Activated CD8-positive, alpha-beta memory T cell treated with anti-CD3 and anti-CD28 coated beads for 48 hours (primary cell): Measurements from ENCODE around the gene CNIH4.
"Not testable (repeated sequence)": the region's sequence is repeated elsewhere in the genome, so short reads cannot be mapped to it uniquely, and the experiment has no call there.

ENCODE experiments used
- DNase-seq, 3 experiments: peaks; one replicate each; pipeline ENCODE4 v3.0.0-alpha.2; 2020; ENCODE audit warnings: low read depth in 2 of 3, low spot score in 2 of 3

CNIH4 gene

GRCh38 chr1:224399887-224400286 lies 43.2 kb downstream of the CNIH4 start:
- DNase-seq, result no peak

DNA sequence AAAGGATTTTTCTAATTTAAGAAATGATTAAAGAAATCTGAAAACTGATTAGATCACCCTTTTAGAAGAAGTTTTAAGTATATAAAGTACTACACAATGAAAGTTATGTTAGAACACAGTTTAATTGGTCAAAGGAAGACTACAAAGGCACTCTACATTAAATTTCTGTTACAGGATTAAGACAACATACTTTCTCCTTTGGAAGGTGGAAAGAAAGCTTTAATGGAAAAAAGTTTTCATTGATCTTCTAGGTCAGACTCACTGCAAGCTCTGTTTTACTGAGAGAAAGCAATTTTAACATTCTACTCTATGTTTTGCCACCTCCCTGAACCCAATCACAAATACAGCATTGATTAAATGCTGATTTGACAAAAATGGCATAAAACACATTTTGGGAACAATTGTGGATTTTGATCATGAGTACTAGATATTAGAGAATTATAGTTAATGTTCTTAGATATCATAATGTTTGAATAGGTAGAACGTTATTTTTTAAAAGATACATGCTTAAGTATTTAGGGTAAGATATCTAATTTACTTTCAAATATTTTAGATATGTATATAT lies 45.9 kb downstream of the CNIH4 start:
- DNase-seq, result no peak

DNA sequence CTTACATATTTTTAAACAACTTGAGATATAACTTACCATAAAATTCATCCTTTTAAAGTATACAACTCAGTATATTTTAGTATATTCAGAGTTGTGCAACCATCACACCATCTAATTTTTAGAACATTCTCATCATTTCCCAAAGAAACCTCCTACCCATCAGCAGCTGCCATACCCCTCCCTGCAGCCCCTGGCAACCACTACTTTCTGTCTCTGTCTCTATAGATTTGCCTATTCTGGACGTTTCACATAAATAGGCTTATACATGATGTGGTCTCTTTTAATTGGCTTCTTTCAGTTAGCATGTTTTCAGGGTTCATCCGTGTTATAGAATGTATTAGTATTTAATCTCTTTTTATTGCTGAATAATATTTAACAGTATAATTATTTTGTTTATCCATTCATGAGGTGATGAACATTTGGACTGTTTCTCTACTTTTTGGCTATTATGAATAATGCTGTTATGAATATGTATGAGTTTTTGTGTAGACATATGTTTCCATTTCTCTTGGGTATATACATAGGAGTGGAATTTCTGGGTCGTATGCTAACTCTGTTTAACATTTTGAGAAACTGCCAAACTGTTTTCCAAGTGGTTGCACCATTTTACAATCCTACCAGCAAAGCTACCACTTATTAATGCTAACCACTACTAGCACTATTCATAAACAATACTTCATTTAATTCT lies 48.4 kb downstream of the CNIH4 start:
- no peak for DNase-seq

- no peak for DNase-seq
These were observed 48.9 kb downstream of the CNIH4 start for GRCh38 chr1:224405604-224405970.

DNA sequence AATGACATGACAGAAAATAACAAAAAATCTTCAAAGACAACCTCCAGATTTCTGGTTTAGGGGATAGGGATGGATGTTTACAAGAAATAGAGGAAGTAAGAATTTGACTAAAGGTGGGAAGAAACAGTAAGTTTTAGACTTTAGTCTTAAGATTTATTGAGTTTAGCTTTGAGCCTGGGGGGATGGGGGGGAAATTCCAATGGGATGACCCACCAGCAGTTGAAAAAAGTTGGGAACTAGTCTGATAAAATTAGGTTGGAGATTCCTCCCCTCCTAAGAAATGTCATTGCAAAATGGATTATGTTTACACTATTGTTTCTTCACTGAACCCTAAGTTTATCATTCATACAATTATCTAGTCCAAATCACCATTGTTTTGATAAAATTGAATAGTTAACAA lies 49.5 kb downstream of the CNIH4 start:
- no peak for DNase-seq

- no peak for DNase-seq
These were observed 51.1 kb downstream of the CNIH4 start for GRCh38 chr1:224407571-224408293.

- no peak for DNase-seq
These were observed 51.6 kb downstream of the CNIH4 start for GRCh38 chr1:224408294-224408590.

DNA sequence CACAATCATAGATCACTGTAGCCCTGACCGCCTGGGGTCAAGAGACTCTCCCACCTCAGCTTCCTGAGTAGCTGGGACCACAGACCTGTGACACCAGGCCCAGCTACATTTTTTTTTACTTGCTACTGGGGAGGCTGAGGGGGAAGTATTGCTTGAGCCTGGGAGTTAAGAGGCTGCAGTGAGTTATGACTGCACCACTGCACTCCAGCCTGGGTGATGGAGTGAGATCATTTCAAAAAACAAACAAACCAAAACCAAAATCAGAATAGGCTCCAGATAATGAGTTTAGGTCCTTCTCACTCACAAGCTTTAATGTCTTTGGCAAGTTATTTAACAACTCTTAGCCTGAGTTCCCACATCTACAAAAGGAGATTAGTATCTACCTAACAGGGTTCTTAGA lies 55.1 kb downstream of the CNIH4 start:
- no peak for DNase-seq

DNA sequence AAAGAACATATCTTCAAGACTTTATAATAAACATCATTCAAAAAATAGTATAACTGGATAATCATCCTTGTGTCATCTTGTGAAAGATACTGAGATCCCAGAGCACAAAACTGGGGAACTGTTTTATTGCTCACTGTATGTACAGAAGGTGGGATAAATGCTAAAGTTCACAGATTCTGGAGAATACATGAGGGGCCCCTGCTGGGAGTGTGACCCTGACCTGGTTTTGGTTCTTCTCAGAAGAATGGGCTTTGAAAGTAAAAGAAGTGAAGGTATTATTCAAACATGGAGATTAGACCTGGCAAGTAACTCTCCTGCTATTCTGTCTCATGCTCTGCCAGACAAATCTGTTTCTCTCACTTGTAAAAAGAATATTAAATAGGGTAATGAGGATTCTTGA lies 63.4 kb downstream of the CNIH4 start:
- DNase-seq, result no peak

GRCh38 chr1:224425279-224425884 lies 68.7 kb downstream of the CNIH4 start:
- no peak for DNase-seq

DNA sequence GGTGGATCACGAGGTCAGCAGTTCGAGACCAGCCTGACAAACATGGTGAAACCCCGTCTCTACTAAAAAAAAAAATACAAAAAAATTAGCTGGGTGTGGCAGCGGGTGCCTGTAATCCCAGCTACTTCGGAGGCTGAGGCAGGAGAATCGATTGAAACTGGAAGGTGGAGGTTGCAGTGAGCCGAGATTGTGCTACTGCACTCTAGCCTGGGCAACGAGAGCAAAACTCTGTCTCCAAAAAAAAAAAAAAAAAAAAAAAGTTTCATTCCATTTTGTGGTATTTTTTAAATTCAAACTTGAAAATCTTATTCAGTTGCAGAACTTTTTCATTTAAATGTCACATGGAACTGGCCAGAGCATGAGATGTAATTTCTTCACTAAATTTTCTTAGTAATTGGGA lies 70.2 kb downstream of the CNIH4 start:
- not testable (repeated sequence) for DNase-seq

DNA sequence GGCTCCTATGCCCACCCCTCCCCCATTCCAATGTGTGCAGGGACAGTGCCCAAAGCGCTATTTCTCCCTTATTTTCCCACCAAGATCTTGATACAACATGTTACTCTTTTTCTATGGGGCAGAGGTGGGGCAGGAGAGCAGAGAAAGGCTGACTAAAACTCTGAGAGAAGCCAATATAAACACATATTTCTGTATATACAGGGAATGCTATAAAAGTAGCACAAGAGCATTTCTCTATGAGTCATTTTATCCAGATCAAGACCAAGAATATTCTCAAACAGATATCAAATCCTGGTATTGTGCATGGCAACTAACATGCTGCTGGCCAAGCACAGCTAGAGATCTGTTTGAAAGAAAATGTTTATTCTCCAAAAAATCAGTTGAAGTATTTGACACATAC lies 70.7 kb downstream of the CNIH4 start:
- DNase-seq, result no peak

- DNase-seq, result not testable (repeated sequence)
These were observed 72.0 kb downstream of the CNIH4 start for GRCh38 chr1:224428713-224429112.
